Thyroid gland (tissue), 4 donors: ENCODE data around the gene CACNG4. TPM values are rescaled to one million over a fixed set of nuclear protein-coding genes. Genes with fewer than 3 reads are reported as not detected.

Experiments
- DNase-seq, 2 donors: peaks; one replicate each; pipeline ENCODE4 v3.0.0-alpha.2; 2019
- H3K27ac ChIP-seq, 3 donors: fragments of 200-600 bp; sonication (generic); 1 replicate in 2 of 3; 2 replicates in 1 of 3; pipeline ENCODE4 v1.5.1; 2016 to 2019; ENCODE audit warnings: mild to moderate bottlenecking in 1 of 3, moderate library complexity in 1 of 3
- H3K27me3 ChIP-seq: fragments of 200-600 bp; sonication (generic); one replicate; pipeline ENCODE4 v1.5.1; 2019
- H3K36me3 ChIP-seq, 2 donors: fragments of 200-600 bp; sonication (generic); one replicate each; pipeline ENCODE4 v1.5.1; 2016 to 2019
- H3K4me1 ChIP-seq, 2 donors: fragments of 200-600 bp; sonication (generic); one replicate each; pipeline ENCODE4 v1.5.1; 2017 to 2019
- H3K4me3 ChIP-seq, 3 donors: fragments of 200-600 bp; sonication (generic); replicated peaks in 1 of 3; 1 replicate in 2 of 3; 2 replicates in 1 of 3; pipeline ENCODE4 v1.5.1; 2016; ENCODE audit warnings: mild to moderate bottlenecking in 1 of 3
- H3K9me3 ChIP-seq: fragments of 200-600 bp; sonication (generic); one replicate; pipeline ENCODE4 v1.5.1; 2017
- CTCF ChIP-seq, 6 experiments: fragments of 200-600 bp in 3 of 6; fragments of 450-650 bp in 3 of 6; sonication (generic) in 3 of 6; IDR thresholded peaks; one replicate each; pipeline ENCODE4 v1.5.1; 2016 to 2019; ENCODE audit warnings: antibody characterized with exemption in 6 of 6, mild to moderate bottlenecking in 2 of 6, inconsistent platforms in 1 of 6, moderate library complexity in 1 of 6
- POLR2A ChIP-seq, 2 donors: fragments of 450-650 bp; IDR thresholded peaks; one replicate each; pipeline ENCODE4 v1.6.1; 2017; ENCODE audit warnings: antibody characterized with exemption in 2 of 2, mild to moderate bottlenecking in 2 of 2, moderate library complexity in 1 of 2
- WGBS, 2 donors: methylation state at CpG; one replicate each; pipeline ENCODE4 v1.1.5; 2017; 5-methylcytosine and 5-hydroxymethylcytosine counted together
- intact Hi-C: fragments of 100-400 bp; cut with DNase I; formaldehyde crosslinking; loops from one replicate; pipeline ENCODE4 v1.15.1; 2023
- total RNA-seq, 4 donors: library from RNA; depleted of rRNA; stranded (reverse); fragments of >200 nt; gene quantifications; one replicate each; pipeline ENCODE4 v1.2.3, GENCODE V29; 2016

The CACNG4 gene
- total RNA-seq, 4 donors from 2014 or later, result 0.24 TPM; not detected in 3

- Histone ChIP-seq H3K9me3 (no peaks in the 10 kb centered on the region), H3K4me1 (no peaks in the 10 kb centered on the region), H3K36me3 (peaks cover 5% of the 10 kb centered on the region in 2 donors), H3K27me3 (no peaks in the 10 kb centered on the region), H3K27ac (no peak overlapping the region), H3K4me3 (no peak overlapping the region)
- WGBS, 2 donors, result 92 to 96% methylated on average over 3 of the region's 3 CpGs
- TF ChIP-seq POLR2A (IDR thresholded peaks at IDR 0.05) (no peak), CTCF (IDR thresholded peaks at IDR 0.05) (no peak)
- intact Hi-C loops, result no loop called here
- no peak for DNase-seq
Observed at GRCh38 chr17:67072885-67073284, 108.4 kb downstream of the CACNG4 start.

GRCh38 chr17:67074781-67075180 is 110.3 kb downstream of the CACNG4 start:
- H3K9me3 ChIP-seq, result no peaks in the 10 kb centered on the region
- TF ChIP-seq CTCF (IDR thresholded peaks at IDR 0.05) (no peak), POLR2A (IDR thresholded peaks at IDR 0.05) (no peak)
- no peak overlapping the region for H3K4me3 ChIP-seq
- WGBS, 2 donors, result 93 to 95% methylated on average over 3 of the region's 3 CpGs
- no peak for DNase-seq
- H3K36me3 ChIP-seq, result peaks cover 5 to 9% of the 10 kb centered on the region in 2 donors
- intact Hi-C loops, result no loop called here
- H3K4me1 ChIP-seq, result no peaks in the 10 kb centered on the region
- H3K27ac ChIP-seq, result no peak overlapping the region
- H3K27me3 ChIP-seq, result no peaks in the 10 kb centered on the region

- H3K27me3 ChIP-seq, result no peaks in the 10 kb centered on the region
- H3K4me3 ChIP-seq, result no peak overlapping the region
- peaks cover 5 to 9% of the 10 kb centered on the region in 2 donors for H3K36me3 ChIP-seq
- TF ChIP-seq CTCF (IDR thresholded peaks at IDR 0.05) (no peak), POLR2A (IDR thresholded peaks at IDR 0.05) (no peak)
- 87 to 92% methylated on average over 7 of the region's 7 CpGs for WGBS, 2 donors
- H3K27ac ChIP-seq, result no peak overlapping the region
- no peaks in the 10 kb centered on the region for H3K9me3 ChIP-seq
- intact Hi-C loops, result no loop called here
- H3K4me1 ChIP-seq, result no peaks in the 10 kb centered on the region
- no peak for DNase-seq
Observed at GRCh38 chr17:67076290-67076689, 111.8 kb downstream of the CACNG4 start.

GRCh38 chr17:67078292-67078691 is 113.8 kb downstream of the CACNG4 start:
- Histone ChIP-seq H3K27me3 (no peaks in the 10 kb centered on the region), H3K9me3 (no peaks in the 10 kb centered on the region), H3K27ac (no peak overlapping the region), H3K4me1 (no peaks in the 10 kb centered on the region), H3K4me3 (no peak overlapping the region), H3K36me3 (peaks cover 5 to 9% of the 10 kb centered on the region in 2 donors)
- intact Hi-C loops, result no loop called here
- no peak for DNase-seq
- TF ChIP-seq POLR2A (IDR thresholded peaks at IDR 0.05), result no peak
- TF ChIP-seq CTCF (IDR thresholded peaks at IDR 0.05), result no peak
- WGBS, 2 donors, result 95 to 96% methylated on average over 9 to 11 of the region's 11 CpGs

GRCh38 chr17:67079491-67079890 is 115.0 kb downstream of the CACNG4 start:
- intact Hi-C loops, result no loop called here
- no peak for DNase-seq
- peaks cover 5 to 9% of the 10 kb centered on the region in 2 donors for H3K36me3 ChIP-seq
- H3K4me3 ChIP-seq, result no peak overlapping the region
- no peaks in the 10 kb centered on the region for H3K4me1 ChIP-seq
- H3K27ac ChIP-seq, result no peak overlapping the region
- 96 to 98% methylated on average over 2 of the region's 2 CpGs for WGBS, 2 donors
- H3K27me3 ChIP-seq, result no peaks in the 10 kb centered on the region
- H3K9me3 ChIP-seq, result no peaks in the 10 kb centered on the region
- TF ChIP-seq POLR2A (IDR thresholded peaks at IDR 0.05) (no peak), CTCF (IDR thresholded peaks at IDR 0.05) (no peak)
